Endothelial cell of umbilical vein (primary cell): ENCODE measurements around the gene FKBP7. TPM values are rescaled to one million over a fixed set of nuclear protein-coding genes. Genes with fewer than 3 reads are reported as not detected.

Experiments
- BruUV-seq: library from RNA; stranded (reverse); fragments of 400-500 nt; replicated peaks from 2 replicates; lab custom pipeline; 2021; lab: Mats Ljungman, UMichigan
- CTCF ChIA-PET: fragments of 300-600, 350-600 bp; sonication (Branson Sonifier 250); formaldehyde crosslinking; loops from one replicate; lab custom pipeline; 2021; ENCODE audit warnings: antibody characterized with exemption, inconsistent platforms; lab: Charles Lee
- POLR2A ChIA-PET: fragments of 300-600, 350-600 bp; sonication (Branson Sonifier 250); formaldehyde crosslinking; loops from one replicate; lab custom pipeline; 2021; ENCODE audit warnings: antibody characterized with exemption, inconsistent platforms; lab: Charles Lee
- DNase-seq: peaks from one replicate; pipeline ENCODE4 v3.0.0-alpha.2; 2011; ENCODE audit warnings: low read depth, low spot score
- FAIRE-seq: peaks from 2 replicates; lab custom pipeline; 2011; peaks lifted over from hg19 to GRCh38; lab: Jason Lieb, UNC
- H2AFZ ChIP-seq: 2 replicates; pipeline ENCODE4 v1.6.0; 2012; ENCODE audit warnings: low read depth, low read length, control low read depth, inconsistent platforms
- H3K27ac ChIP-seq: 2 replicates; pipeline ENCODE4 v1.5.1; 2011; ENCODE audit warnings: low read depth, mild to moderate bottlenecking, control low read depth, low read length, moderate library complexity; ENCODE audit not compliant: insufficient read depth
- H3K27me3 ChIP-seq, 2 experiments: 2 replicates each; pipeline versions ENCODE4 v1.6.0 to v1.6.1; 2011; ENCODE audit warnings: low read length in 2 of 2, mixed read lengths in 1 of 2; ENCODE audit not compliant: control insufficient read depth in 2 of 2, insufficient read depth in 2 of 2
- H3K36me3 ChIP-seq, 2 experiments: 2 replicates in 1 of 2; 3 replicates in 1 of 2; pipeline ENCODE4 v1.5.1; 2011; ENCODE audit warnings: low read length in 2 of 2, mild to moderate bottlenecking in 1 of 2, moderate library complexity in 1 of 2; ENCODE audit not compliant: control insufficient read depth in 2 of 2, insufficient read depth in 2 of 2; ENCODE audit errors: extremely low read depth in 1 of 2
- H3K4me1 ChIP-seq: 3 replicates; pipeline ENCODE4 v1.5.1; 2011; ENCODE audit warnings: mild to moderate bottlenecking, low read length; ENCODE audit not compliant: control insufficient read depth, insufficient read depth; ENCODE audit errors: extremely low read depth
- H3K4me2 ChIP-seq: 2 replicates; pipeline ENCODE4 v1.6.1; 2011; ENCODE audit warnings: low read length, control low read depth, mixed read lengths; ENCODE audit not compliant: insufficient read depth
- H3K4me3 ChIP-seq, 3 experiments: fragments of 200-600 bp in 1 of 3; sonication (generic), shearing (Covaris generic) in 1 of 3; replicated peaks in 1 of 3; 2 replicates each; pipeline ENCODE4 v1.5.1; 2011 to 2016; ENCODE audit warnings: control low read depth in 3 of 3, low read length in 3 of 3, mild to moderate bottlenecking in 2 of 3, inconsistent platforms in 1 of 3, low read depth in 1 of 3, moderate library complexity in 1 of 3; ENCODE audit not compliant: insufficient read depth in 1 of 3
- H3K79me2 ChIP-seq: 2 replicates; pipeline ENCODE4 v1.6.0; 2012; ENCODE audit warnings: low read length, inconsistent platforms; ENCODE audit not compliant: control insufficient read depth, insufficient read depth
- H3K9ac ChIP-seq: replicated peaks from 2 replicates; pipeline ENCODE3; 2011; ENCODE audit warnings: low read length, control low read depth; ENCODE audit not compliant: insufficient read depth; ENCODE audit errors: extremely low read depth
- H3K9me1 ChIP-seq: replicated peaks from 3 replicates; pipeline ENCODE4 v1.6.0; 2011; ENCODE audit warnings: mild to moderate bottlenecking, low read length; ENCODE audit not compliant: control insufficient read depth, insufficient read depth; ENCODE audit errors: extremely low read depth
- H3K9me3 ChIP-seq: replicated peaks from 2 replicates; pipeline ENCODE4 v1.5.1; 2012; ENCODE audit warnings: low read length, inconsistent platforms; ENCODE audit not compliant: control insufficient read depth, insufficient read depth
- H4K20me1 ChIP-seq: replicated peaks from 2 replicates; pipeline ENCODE3; 2011; ENCODE audit warnings: mild to moderate bottlenecking, low read length; ENCODE audit not compliant: control insufficient read depth, insufficient read depth; ENCODE audit errors: extremely low read depth
- CTCF ChIP-seq, 2 donors: IDR thresholded peaks; 1 replicate in 1 of 2; 2 replicates in 1 of 2; pipeline ENCODE4 v1.5.1; 2011; ENCODE audit warnings: low read length in 2 of 2, mild to moderate bottlenecking in 2 of 2, moderate library complexity in 2 of 2, control low read depth in 1 of 2, inconsistent platforms in 1 of 2, low read depth in 1 of 2; ENCODE audit not compliant: insufficient read depth in 1 of 2; ENCODE audit errors: extremely low read depth in 1 of 2
- EZH2 ChIP-seq: IDR thresholded peaks from 2 replicates; pipeline ENCODE4 v1.6.1; 2012; ENCODE audit warnings: borderline replicate concordance, low read depth, mild to moderate bottlenecking, moderate library complexity, low read length, inconsistent platforms; ENCODE audit not compliant: severe bottlenecking
- FOS ChIP-seq: IDR thresholded peaks from 2 replicates; pipeline ENCODE4 v1.6.1; 2011; ENCODE audit warnings: mild to moderate bottlenecking, low read length, moderate library complexity, borderline replicate concordance; ENCODE audit not compliant: insufficient read depth
- GATA2 ChIP-seq: IDR thresholded peaks from 2 replicates; pipeline ENCODE4 v1.7.0; 2011; ENCODE audit warnings: low read depth, mild to moderate bottlenecking, moderate library complexity, mixed read lengths, low read length; ENCODE audit not compliant: insufficient read length, insufficient read depth
- JUN ChIP-seq: IDR thresholded peaks from 2 replicates; pipeline ENCODE4 v1.6.1; 2011; ENCODE audit warnings: borderline replicate concordance, low read depth; ENCODE audit not compliant: insufficient read length, insufficient read depth
- MAX ChIP-seq: IDR thresholded peaks from 2 replicates; pipeline ENCODE4 v1.6.1; 2011; ENCODE audit not compliant: insufficient read depth, insufficient read length
- MYC ChIP-seq: IDR thresholded peaks from one replicate; pipeline ENCODE4 v1.6.1; 2011; ENCODE audit warnings: mild to moderate bottlenecking, low read depth, low read length
- POLR2A ChIP-seq: IDR thresholded peaks from 2 replicates; pipeline ENCODE4 v1.6.1; 2012; ENCODE audit warnings: low read depth, mild to moderate bottlenecking, control low read depth, low read length
- POLR2AphosphoS5 ChIP-seq: IDR thresholded peaks from 2 replicates; pipeline ENCODE4 v1.6.1; 2012; ENCODE audit warnings: low read depth, mild to moderate bottlenecking, control low read depth, low read length, moderate library complexity; ENCODE audit not compliant: insufficient read depth
- dilution Hi-C: fragments of 300-500 bp; cut with MboI; formaldehyde crosslinking; loops from one replicate; pipeline ENCODE4 v1.15.0; 2019; ENCODE audit warnings: low sequenced_read_pairs; ENCODE audit not compliant: extremely low pct_ligation_motif_present
- intact Hi-C: fragments of 100-400 bp; cut with micrococcal nuclease; formaldehyde crosslinking; loops from one replicate; pipeline ENCODE4 v1.10.0; 2022
- polyA plus RNA-seq, 4 experiments: library from polyadenylated mRNA; depleted of rRNA in 3 of 4; stranded (reverse) in 3 of 4; unstranded in 1 of 4; fragments of >200 nt; gene quantifications; 2 replicates each; pipeline versions ENCODE4 v1.2.1 to v1.2.3, GENCODE V29; 2011 to 2012; ENCODE audit warnings: missing spikeins in 1 of 4
- total RNA-seq: library from RNA; stranded (reverse); gene quantifications from 2 replicates; pipeline ENCODE4 v1.2.3, GENCODE V29; 2021

Gene FKBP7
- total and polyA plus RNA-seq, 2 donors (not counting 3 experiments of a cell fraction or from before 2014, with no cell fraction given) = 11.2 to 20.5 TPM

GRCh38 chr2:178441426-178441825 lies 37.0 kb downstream of the FKBP7 start:
- Histone ChIP-seq H3K9me1 (no peaks in the 10 kb centered on the region), H3K36me3 (peaks cover 19 to 20% of the 10 kb centered on the region in 2 experiments)
- POLR2A ChIA-PET = interaction anchor here (0.6 to 1.4 kb wide), 3 partner anchors 10 to 83 kb away, joined by 3 to 5 read pairs (median 4); partner anchors contain the start of genes PJVK and PRKRA

More at GRCh38 chr2:178441426-178441825, 37.0 kb downstream of the FKBP7 start:
- no peaks in the 10 kb centered on the region for H3K79me2 ChIP-seq
- H3K9ac ChIP-seq = no peak overlapping the region
- H3K9me3 ChIP-seq = no peaks in the 10 kb centered on the region
- no peak overlapping the region for H2AFZ ChIP-seq
- CTCF ChIA-PET = interaction anchor here (0.6 to 2.0 kb wide), 4 partner anchors 10 to 312 kb away, joined by 3 to 6 read pairs (median 5); no protein-coding TSS in a partner anchor
- BruUV-seq = no TSS peak
- no peak for FAIRE-seq
- no peak for DNase-seq
- no peaks in the 10 kb centered on the region for H4K20me1 ChIP-seq
- TF ChIP-seq EZH2 (no peak), CTCF (IDR thresholded peaks at IDR 0.05; ENCODE audit: extremely low read depth in 1 of 2, insufficient read depth in 1 of 2, low read depth in 1 of 2, low read length in 2 of 2) (no peak), FOS (no peak), POLR2A (no peak), MAX (no peak), MYC (no peak), JUN (no peak), POLR2AphosphoS5 (no peak), GATA2 (no peak)
- H3K27me3 ChIP-seq = no peaks in the 10 kb centered on the region
- no peak overlapping the region for H3K4me2 ChIP-seq
- dilution Hi-C loops = loop anchor here (25.0 kb wide), 1 partner anchor 304 kb away; no protein-coding TSS in a partner anchor
- H3K4me3 ChIP-seq = no peak overlapping the region
- no peaks in the 10 kb centered on the region for H3K4me1 ChIP-seq
- no peak overlapping the region for H3K27ac ChIP-seq
- intact Hi-C loops = no loop called here
